ENCODE results near the gene JMJD1C. TPM values are rescaled to one million over a fixed set of nuclear protein-coding genes. Genes with fewer than 3 reads are reported as not detected.

Gene JMJD1C
- total RNA-seq, 1 experiment from 2014 or later: 66.3 TPM

DNA sequence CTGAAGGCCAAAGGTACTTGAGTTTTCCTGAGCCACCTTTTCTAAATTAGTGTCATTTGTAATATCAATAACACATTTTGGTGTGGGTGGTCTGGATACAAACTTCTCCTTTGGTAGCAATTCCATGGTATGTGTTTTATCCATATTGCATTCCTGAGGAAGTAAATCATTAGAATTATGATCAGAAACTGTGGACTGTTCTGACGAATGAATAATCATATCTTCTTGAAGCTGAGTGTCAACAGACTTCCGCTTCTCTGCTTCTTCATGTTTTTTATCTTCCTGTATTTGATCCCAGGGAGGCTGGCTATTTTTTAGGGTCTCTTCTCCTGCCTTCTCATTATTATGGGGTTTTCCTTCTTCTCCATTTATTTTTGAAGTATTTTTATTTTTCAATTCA lies 251.2 kb downstream of the JMJD1C start (continued):
- TF ChIP-seq RAD21 (IDR thresholded peaks at IDR 0.05; ENCODE audit: low read depth): no peak
- no peak for TF ChIP-seq YY1 (IDR thresholded peaks at IDR 0.05; ENCODE audit: extremely low read depth, insufficient replicate concordance, low read depth, low read length)
- no peak for TF ChIP-seq SP1 (IDR thresholded peaks at IDR 0.05; ENCODE audit: low read depth)

DNA sequence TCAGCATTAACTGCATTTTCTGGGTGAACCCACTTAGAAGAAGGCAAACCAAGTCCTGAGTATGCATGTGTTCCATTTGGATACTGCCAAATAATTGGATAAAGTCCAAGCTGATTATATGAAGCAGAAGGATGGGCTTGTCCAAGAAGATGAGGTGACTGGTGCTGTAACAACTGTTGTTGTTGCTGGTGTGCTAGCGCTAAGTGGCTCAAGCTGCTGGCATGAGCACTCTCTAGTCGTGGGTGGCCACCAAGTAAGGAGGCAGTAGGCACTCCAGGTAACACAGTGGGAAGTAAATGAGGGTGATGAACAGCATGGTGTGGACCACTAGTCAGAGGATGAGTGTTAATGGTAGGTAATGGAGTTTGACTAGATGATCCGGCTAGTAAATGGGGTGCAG lies 252.3 kb downstream of the JMJD1C start:
- Histone ChIP-seq H3K4me2 (ENCODE audit: low read length) (no peak overlapping the region), H3K4me1 (ENCODE audit: control insufficient read depth in 1 of 2, insufficient read depth in 2 of 2, low read length in 2 of 2) (0 out of 4 replicates have a peak, but pooled peaks cover 0 to 4% of the 10 kb centered on the region in 2 experiments), H2AFZ (ENCODE audit: low read depth, low read length, poor library complexity, severe bottlenecking) (no peak overlapping the region), H3K27ac (ENCODE audit: low read depth, low read length) (no peak overlapping the region), H4K20me1 (ENCODE audit: insufficient read depth) (no peaks in the 10 kb centered on the region; the same call in 1 of the 2 replicates), H3K9me3 (ENCODE audit: control insufficient read depth in 1 of 2, insufficient read depth in 1 of 2, low read depth in 1 of 2, low read length in 2 of 2) (no peaks in the 10 kb centered on the region), H3K4me3 (replicated peaks in 1 of 2; ENCODE audit: low read depth in 1 of 2, low read length in 2 of 2) (no peak overlapping the region), H3K79me2 (ENCODE audit: insufficient read depth, low read length) (peaks cover 73% of the 10 kb centered on the region), H3K27me3 (ENCODE audit: insufficient read depth, low read length) (no peaks in the 10 kb centered on the region), H3K9me2 (ENCODE audit: insufficient read depth) (no peaks in the 10 kb centered on the region), H3K36me3 (ENCODE audit: control insufficient read depth in 1 of 2, insufficient read depth in 2 of 2, low read length in 2 of 2) (peaks cover 21 to 23% of the 10 kb centered on the region in 2 experiments), H3K9ac (ENCODE audit: low read length) (no peak overlapping the region)
- POLR2A ChIA-PET: no interaction called here
- no peak for DNase-seq (ENCODE audit: low read depth, low spot score)
- ATAC-seq: no peak
- intact Hi-C loops (cut with micrococcal nuclease): no loop called here
- TF ChIP-seq, protein P1, sequence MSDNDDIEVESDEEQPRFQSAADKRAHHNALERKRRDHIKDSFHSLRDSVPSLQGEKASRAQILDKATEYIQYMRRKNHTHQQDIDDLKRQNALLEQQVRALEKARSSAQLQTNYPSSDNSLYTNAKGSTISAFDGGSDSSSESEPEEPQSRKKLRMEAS (IDR thresholded peaks at IDR 0.05): no peak
- no peak for TF ChIP-seq RAD21 (IDR thresholded peaks at IDR 0.05; ENCODE audit: low read depth)
- TF ChIP-seq, protein P2, sequence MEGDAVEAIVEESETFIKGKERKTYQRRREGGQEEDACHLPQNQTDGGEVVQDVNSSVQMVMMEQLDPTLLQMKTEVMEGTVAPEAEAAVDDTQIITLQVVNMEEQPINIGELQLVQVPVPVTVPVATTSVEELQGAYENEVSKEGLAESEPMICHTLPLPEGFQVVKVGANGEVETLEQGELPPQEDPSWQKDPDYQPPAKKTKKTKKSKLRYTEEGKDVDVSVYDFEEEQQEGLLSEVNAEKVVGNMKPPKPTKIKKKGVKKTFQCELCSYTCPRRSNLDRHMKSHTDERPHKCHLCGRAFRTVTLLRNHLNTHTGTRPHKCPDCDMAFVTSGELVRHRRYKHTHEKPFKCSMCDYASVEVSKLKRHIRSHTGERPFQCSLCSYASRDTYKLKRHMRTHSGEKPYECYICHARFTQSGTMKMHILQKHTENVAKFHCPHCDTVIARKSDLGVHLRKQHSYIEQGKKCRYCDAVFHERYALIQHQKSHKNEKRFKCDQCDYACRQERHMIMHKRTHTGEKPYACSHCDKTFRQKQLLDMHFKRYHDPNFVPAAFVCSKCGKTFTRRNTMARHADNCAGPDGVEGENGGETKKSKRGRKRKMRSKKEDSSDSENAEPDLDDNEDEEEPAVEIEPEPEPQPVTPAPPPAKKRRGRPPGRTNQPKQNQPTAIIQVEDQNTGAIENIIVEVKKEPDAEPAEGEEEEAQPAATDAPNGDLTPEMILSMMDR (IDR thresholded peaks at IDR 0.05 in 2 of 3, conservative IDR thresholded peaks at IDR 0.05 in 1 of 3; ENCODE audit: borderline replicate concordance in 1 of 3, insufficient read depth in 1 of 3, low read depth in 2 of 3, low read length in 2 of 3): no peak
- no peak for TF ChIP-seq JUND (IDR thresholded peaks at IDR 0.05)
- no peak for TF ChIP-seq POLR2AphosphoS5 (IDR thresholded peaks at IDR 0.05; ENCODE audit: low read depth, low read length)
- no peak for TF ChIP-seq ZFX (IDR thresholded peaks at IDR 0.05)
- no peak for TF ChIP-seq ELF1 (IDR thresholded peaks at IDR 0.05; ENCODE audit: borderline replicate concordance, low read depth)
- TF ChIP-seq YY1 (IDR thresholded peaks at IDR 0.05; ENCODE audit: extremely low read depth, insufficient replicate concordance, low read depth, low read length): no peak
- TF ChIP-seq, protein P3, sequence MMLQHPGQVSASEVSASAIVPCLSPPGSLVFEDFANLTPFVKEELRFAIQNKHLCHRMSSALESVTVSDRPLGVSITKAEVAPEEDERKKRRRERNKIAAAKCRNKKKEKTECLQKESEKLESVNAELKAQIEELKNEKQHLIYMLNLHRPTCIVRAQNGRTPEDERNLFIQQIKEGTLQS (IDR thresholded peaks at IDR 0.05): no peak
- TF ChIP-seq, protein P4, sequence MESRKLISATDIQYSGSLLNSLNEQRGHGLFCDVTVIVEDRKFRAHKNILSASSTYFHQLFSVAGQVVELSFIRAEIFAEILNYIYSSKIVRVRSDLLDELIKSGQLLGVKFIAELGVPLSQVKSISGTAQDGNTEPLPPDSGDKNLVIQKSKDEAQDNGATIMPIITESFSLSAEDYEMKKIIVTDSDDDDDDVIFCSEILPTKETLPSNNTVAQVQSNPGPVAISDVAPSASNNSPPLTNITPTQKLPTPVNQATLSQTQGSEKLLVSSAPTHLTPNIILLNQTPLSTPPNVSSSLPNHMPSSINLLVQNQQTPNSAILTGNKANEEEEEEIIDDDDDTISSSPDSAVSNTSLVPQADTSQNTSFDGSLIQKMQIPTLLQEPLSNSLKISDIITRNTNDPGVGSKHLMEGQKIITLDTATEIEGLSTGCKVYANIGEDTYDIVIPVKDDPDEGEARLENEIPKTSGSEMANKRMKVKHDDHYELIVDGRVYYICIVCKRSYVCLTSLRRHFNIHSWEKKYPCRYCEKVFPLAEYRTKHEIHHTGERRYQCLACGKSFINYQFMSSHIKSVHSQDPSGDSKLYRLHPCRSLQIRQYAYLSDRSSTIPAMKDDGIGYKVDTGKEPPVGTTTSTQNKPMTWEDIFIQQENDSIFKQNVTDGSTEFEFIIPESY (IDR thresholded peaks at IDR 0.05; ENCODE audit: extremely low read depth, insufficient replicate concordance, low read length): no peak
- TF ChIP-seq CBX3 (IDR thresholded peaks at IDR 0.05; ENCODE audit: low read depth): no peak
- TF ChIP-seq, protein P5, sequence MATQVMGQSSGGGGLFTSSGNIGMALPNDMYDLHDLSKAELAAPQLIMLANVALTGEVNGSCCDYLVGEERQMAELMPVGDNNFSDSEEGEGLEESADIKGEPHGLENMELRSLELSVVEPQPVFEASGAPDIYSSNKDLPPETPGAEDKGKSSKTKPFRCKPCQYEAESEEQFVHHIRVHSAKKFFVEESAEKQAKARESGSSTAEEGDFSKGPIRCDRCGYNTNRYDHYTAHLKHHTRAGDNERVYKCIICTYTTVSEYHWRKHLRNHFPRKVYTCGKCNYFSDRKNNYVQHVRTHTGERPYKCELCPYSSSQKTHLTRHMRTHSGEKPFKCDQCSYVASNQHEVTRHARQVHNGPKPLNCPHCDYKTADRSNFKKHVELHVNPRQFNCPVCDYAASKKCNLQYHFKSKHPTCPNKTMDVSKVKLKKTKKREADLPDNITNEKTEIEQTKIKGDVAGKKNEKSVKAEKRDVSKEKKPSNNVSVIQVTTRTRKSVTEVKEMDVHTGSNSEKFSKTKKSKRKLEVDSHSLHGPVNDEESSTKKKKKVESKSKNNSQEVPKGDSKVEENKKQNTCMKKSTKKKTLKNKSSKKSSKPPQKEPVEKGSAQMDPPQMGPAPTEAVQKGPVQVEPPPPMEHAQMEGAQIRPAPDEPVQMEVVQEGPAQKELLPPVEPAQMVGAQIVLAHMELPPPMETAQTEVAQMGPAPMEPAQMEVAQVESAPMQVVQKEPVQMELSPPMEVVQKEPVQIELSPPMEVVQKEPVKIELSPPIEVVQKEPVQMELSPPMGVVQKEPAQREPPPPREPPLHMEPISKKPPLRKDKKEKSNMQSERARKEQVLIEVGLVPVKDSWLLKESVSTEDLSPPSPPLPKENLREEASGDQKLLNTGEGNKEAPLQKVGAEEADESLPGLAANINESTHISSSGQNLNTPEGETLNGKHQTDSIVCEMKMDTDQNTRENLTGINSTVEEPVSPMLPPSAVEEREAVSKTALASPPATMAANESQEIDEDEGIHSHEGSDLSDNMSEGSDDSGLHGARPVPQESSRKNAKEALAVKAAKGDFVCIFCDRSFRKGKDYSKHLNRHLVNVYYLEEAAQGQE (IDR thresholded peaks at IDR 0.05; ENCODE audit: low read depth): no peak
- RAD21 ChIA-PET (ENCODE audit: low non-redundant PET in 1 of 2, low total read pairs in 2 of 2, uncharacterized antibody in 2 of 2, unreplicated experiment in 2 of 2): no interaction called here
- no TSS peak for BruUV-seq (replicated peaks)
- CTCF ChIA-PET: interaction anchor here (1.0 to 1.1 kb wide), 2 partner anchors 46 to 507 kb away, joined by 3 read pairs; no protein-coding TSS in a partner anchor

Data from HCT116 (cell line).